GM12891 (cell line): ENCODE data around the gene ADGRB3.

ENCODE experiments used
- POLR2AphosphoS5 ChIP-seq: IDR thresholded peaks from 2 replicates; pipeline ENCODE4 v1.6.1; 2011; ENCODE audit warnings: low read depth, low read length, control low read depth
- TAF1 ChIP-seq: IDR thresholded peaks from 2 replicates; pipeline ENCODE4 v1.6.1; 2011; ENCODE audit warnings: low read depth, low read length, control low read depth

GRCh38 chr6:68756454-68757375, 121.6 kb downstream of the ADGRB3 start:
- no peak for TF ChIP-seq TAF1
- TF ChIP-seq POLR2AphosphoS5 = no peak
